HCT116 (cell line): ENCODE data around the gene LIMS2. TPM values are rescaled to one million over a fixed set of nuclear protein-coding genes. Genes with fewer than 3 reads are reported as not detected.

ENCODE experiments used
- ATAC-seq: fragments of 200-7000 bp; cut with Tn5 transposase; 2 replicates; pipeline ENCODE4 v1.9.1; 2020; ENCODE audit warnings: mild to moderate bottlenecking, moderate library complexity
- BruUV-seq: library from RNA; stranded (reverse); fragments of 400-500 nt; replicated peaks from 2 replicates; lab custom pipeline; 2021; lab: Mats Ljungman, UMichigan
- CTCF ChIA-PET: fragments of 300-600 bp; sonication (Branson Sonifier 250); formaldehyde crosslinking; loops from one replicate; lab custom pipeline; 2021; ENCODE audit warnings: antibody characterized with exemption; lab: Charles Lee
- POLR2A ChIA-PET: fragments of 300-600, 350-600 bp; sonication (Branson Sonifier 250); formaldehyde crosslinking; loops from one replicate; lab custom pipeline; 2021; ENCODE audit warnings: antibody characterized with exemption; lab: Charles Lee
- RAD21 ChIA-PET, 2 experiments: fragments of 300-600 bp; sonication (Branson Sonifier 250); formaldehyde crosslinking; loops; one replicate each; lab custom pipeline; 2023; ENCODE audit warnings: low total read pairs in 2 of 2; ENCODE audit not compliant: uncharacterized antibody in 2 of 2, unreplicated experiment in 2 of 2, low non-redundant PET in 1 of 2; lab: Charles Lee
- DNase-seq: peaks from one replicate; pipeline ENCODE4 v3.0.0-alpha.2; 2010; ENCODE audit warnings: low read depth, low spot score
- H2AFZ ChIP-seq: fragments of 200-600 bp; shearing (Covaris generic), sonication (generic); 2 replicates; pipeline ENCODE4 v1.6.1; 2017; ENCODE audit warnings: low read depth, mixed run types, mixed read lengths, antibody characterized with exemption, low read length; ENCODE audit not compliant: poor library complexity, severe bottlenecking
- H3K27ac ChIP-seq: 2 replicates; pipeline ENCODE4 v1.5.1; 2012; ENCODE audit warnings: low read depth, low read length
- H3K27me3 ChIP-seq: fragments of 200-600 bp; sonication (generic); 2 replicates; pipeline ENCODE4 v1.6.1; 2016; ENCODE audit warnings: mixed run types, low read length, mixed read lengths; ENCODE audit not compliant: insufficient read depth
- H3K36me3 ChIP-seq, 2 experiments: fragments of 200-500 bp in 1 of 2; fragments of 200-600 bp in 1 of 2; sonication (Bioruptor generic) in 1 of 2; sonication (generic) in 1 of 2; 2 replicates each; pipeline versions ENCODE4 v1.5.1 to v1.6.1; 2014 to 2016; ENCODE audit warnings: low read length in 2 of 2, inconsistent platforms in 1 of 2, mixed read lengths in 1 of 2, mixed run types in 1 of 2; ENCODE audit not compliant: insufficient read depth in 2 of 2, control insufficient read depth in 1 of 2
- H3K4me1 ChIP-seq, 2 experiments: fragments of 200-600 bp in 1 of 2; sonication (generic) in 1 of 2; 2 replicates each; pipeline versions ENCODE4 v1.5.1 to v1.6.1; 2012 to 2017; ENCODE audit warnings: low read length in 2 of 2, inconsistent platforms in 1 of 2, mild to moderate bottlenecking in 1 of 2, mixed read lengths in 1 of 2, mixed run types in 1 of 2, moderate library complexity in 1 of 2; ENCODE audit not compliant: insufficient read depth in 2 of 2, control insufficient read depth in 1 of 2
- H3K4me2 ChIP-seq: fragments of 200-600 bp; sonication (generic); 2 replicates; pipeline ENCODE4 v1.6.1; 2017; ENCODE audit warnings: mixed run types, low read length, mixed read lengths
- H3K4me3 ChIP-seq, 2 experiments: fragments of 200-600 bp in 1 of 2; sonication (generic) in 1 of 2; replicated peaks in 1 of 2; 2 replicates each; pipeline ENCODE4 v1.5.1; 2011 to 2016; ENCODE audit warnings: low read length in 2 of 2, control low read depth in 1 of 2, low read depth in 1 of 2, mild to moderate bottlenecking in 1 of 2, mixed read lengths in 1 of 2, mixed run types in 1 of 2
- H3K79me2 ChIP-seq: fragments of 200-600 bp; sonication (generic); 2 replicates; pipeline ENCODE4 v1.6.1; 2017; ENCODE audit warnings: mild to moderate bottlenecking, mixed run types, low read length, moderate library complexity, mixed read lengths; ENCODE audit not compliant: insufficient read depth
- H3K9ac ChIP-seq: fragments of 200-600 bp; sonication (generic); 2 replicates; pipeline ENCODE4 v1.6.1; 2016; ENCODE audit warnings: low read length, mixed read lengths
- H3K9me2 ChIP-seq: fragments of 200-600 bp; sonication (generic), shearing (Covaris generic); 2 replicates; pipeline ENCODE4 v1.6.1; 2017; ENCODE audit warnings: mixed run types, mild to moderate bottlenecking, moderate library complexity; ENCODE audit not compliant: insufficient read depth
- H3K9me3 ChIP-seq, 2 experiments: fragments of 200-500 bp in 1 of 2; fragments of 200-600 bp in 1 of 2; sonication (Bioruptor generic) in 1 of 2; sonication (generic) in 1 of 2; 2 replicates each; pipeline ENCODE4 v1.6.1; 2014 to 2017; ENCODE audit warnings: low read length in 2 of 2, mixed read lengths in 2 of 2, inconsistent platforms in 1 of 2, low read depth in 1 of 2, mild to moderate bottlenecking in 1 of 2, mixed run types in 1 of 2, moderate library complexity in 1 of 2; ENCODE audit not compliant: control insufficient read depth in 1 of 2, insufficient read depth in 1 of 2
- H4K20me1 ChIP-seq: fragments of 200-600 bp; sonication (generic), shearing (Covaris generic); 2 replicates; pipeline ENCODE4 v1.6.1; 2017; ENCODE audit warnings: mixed run types, mild to moderate bottlenecking, moderate library complexity; ENCODE audit not compliant: insufficient read depth
- CBX3 ChIP-seq: IDR thresholded peaks from 2 replicates; pipeline ENCODE4 v1.6.1; 2012; ENCODE audit warnings: low read depth
- ELF1 ChIP-seq: IDR thresholded peaks from 2 replicates; pipeline ENCODE4 v1.6.1; 2012; ENCODE audit warnings: low read depth, borderline replicate concordance
- EZH2 ChIP-seq: fragments of 200-600 bp; sonication (generic); IDR thresholded peaks from 2 replicates; pipeline ENCODE4 v1.6.1; 2017; ENCODE audit warnings: antibody characterized with exemption, mixed run types
- EZH2phosphoT487 ChIP-seq: fragments of 200-600 bp; IDR thresholded peaks from 2 replicates; pipeline ENCODE4 v1.6.1; 2018; ENCODE audit warnings: antibody characterized with exemption, borderline replicate concordance
- FOSL1 ChIP-seq: IDR thresholded peaks from 2 replicates; pipeline ENCODE4 v1.6.1; 2012; ENCODE audit warnings: low read depth
- JUND ChIP-seq: IDR thresholded peaks from 2 replicates; pipeline ENCODE4 v1.6.1; 2012
- POLR2A ChIP-seq: IDR thresholded peaks from 2 replicates; pipeline ENCODE4 v1.7.0; 2011; ENCODE audit warnings: borderline replicate concordance; ENCODE audit not compliant: insufficient read depth, insufficient read length; ENCODE audit errors: extremely low read depth
- POLR2AphosphoS5 ChIP-seq: IDR thresholded peaks from 2 replicates; pipeline ENCODE4 v1.6.1; 2011; ENCODE audit warnings: mild to moderate bottlenecking, low read depth, low read length, moderate library complexity
- SRF ChIP-seq: IDR thresholded peaks from 2 replicates; pipeline ENCODE4 v1.6.1; 2012; ENCODE audit warnings: low read depth
- YY1 ChIP-seq: IDR thresholded peaks from 2 replicates; pipeline ENCODE4 v1.6.1; 2011; ENCODE audit warnings: low read length, low read depth, moderate library complexity, mild to moderate bottlenecking; ENCODE audit not compliant: insufficient replicate concordance; ENCODE audit errors: extremely low read depth
- ZNF274 ChIP-seq: fragments of 200-500 bp; sonication (Bioruptor generic); IDR thresholded peaks from 2 replicates; pipeline ENCODE4 v1.6.1; 2014; ENCODE audit warnings: mild to moderate bottlenecking, low read depth, low read length, inconsistent platforms
- intact Hi-C: fragments of 100-400 bp; cut with micrococcal nuclease; formaldehyde crosslinking; loops from 2 replicates; pipeline ENCODE4 v1.10.0; 2022
- total RNA-seq: library from RNA; stranded (reverse); gene quantifications from one replicate; pipeline ENCODE4 v1.2.1, GENCODE V29; 2021; ENCODE audit not compliant: unreplicated experiment
- TF ChIP-seq, protein P1 (sequence below), 3 experiments: fragments of 200-600 bp in 1 of 3; sonication (generic) in 1 of 3; IDR thresholded peaks in 2 of 3; conservative IDR thresholded peaks in 1 of 3; 2 replicates each; pipeline ENCODE4 v1.5.1; 2012 to 2017; ENCODE audit warnings: low read depth in 2 of 3, low read length in 2 of 3, antibody characterized with exemption in 1 of 3, borderline replicate concordance in 1 of 3, control low read depth in 1 of 3, mild to moderate bottlenecking in 1 of 3, mixed read lengths in 1 of 3, mixed run types in 1 of 3, moderate library complexity in 1 of 3; ENCODE audit not compliant: insufficient read depth in 1 of 3
- TF ChIP-seq, protein P2 (sequence below): IDR thresholded peaks from 2 replicates; pipeline ENCODE4 v1.6.1; 2012
- TF ChIP-seq, protein P3 (sequence below): IDR thresholded peaks from 2 replicates; pipeline ENCODE4 v1.6.1; 2012

LIMS2 gene
- total RNA-seq, 1 experiment from 2014 or later, result 3.7 TPM

DNA sequence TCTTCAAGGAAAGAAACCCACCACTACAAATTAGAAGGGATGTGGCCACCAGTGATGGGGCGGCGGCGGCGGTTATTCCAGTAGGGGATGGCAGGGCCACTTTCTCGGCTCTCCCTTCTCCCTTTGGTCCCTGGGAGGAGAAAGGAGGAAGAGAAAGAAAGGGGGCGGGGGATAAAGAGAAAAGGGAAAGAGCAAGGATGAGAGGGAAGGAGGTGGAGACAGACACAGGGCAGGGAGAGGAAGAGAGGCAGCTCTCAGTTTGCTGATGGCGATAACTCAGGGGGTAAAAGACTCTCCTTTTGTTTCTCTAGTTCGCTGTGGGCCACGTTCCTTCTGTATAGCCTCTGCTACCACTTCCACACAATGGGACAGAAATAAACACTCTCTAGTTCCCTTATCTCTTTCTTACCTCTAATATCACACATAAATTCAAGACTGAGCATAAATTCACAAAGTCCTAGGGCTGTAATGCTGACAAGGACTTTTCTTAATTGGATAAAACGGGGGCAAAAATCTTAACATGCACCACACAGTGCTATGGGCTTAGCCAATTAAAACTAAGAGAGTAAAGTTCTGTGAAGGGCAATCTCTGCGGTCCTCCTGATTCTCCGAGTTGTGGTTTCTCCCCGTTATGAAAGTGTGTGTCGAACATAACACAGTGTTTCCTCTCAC is 40.6 kb upstream of the LIMS2 start:
- Histone ChIP-seq H3K4me1 (no peaks in the 10 kb centered on the region), H3K9ac (no peak overlapping the region), H4K20me1 (no peaks in the 10 kb centered on the region), H2AFZ (no peak overlapping the region), H3K4me2 (no peak overlapping the region), H3K9me3 (no peaks in the 10 kb centered on the region), H3K36me3 (peaks cover 21 to 23% of the 10 kb centered on the region in 2 experiments; a peak in 3 of 4 replicates), H3K9me2 (no peaks in the 10 kb centered on the region), H3K27ac (no peak overlapping the region), H3K4me3 (no peak overlapping the region), H3K27me3 (no peaks in the 10 kb centered on the region), H3K79me2 (no peaks in the 10 kb centered on the region)
- intact Hi-C loops, result no loop called here
- BruUV-seq, result no TSS peak
- no peak for TF ChIP-seq POLR2A
- no peak for TF ChIP-seq EZH2
- TF ChIP-seq, protein P1, sequence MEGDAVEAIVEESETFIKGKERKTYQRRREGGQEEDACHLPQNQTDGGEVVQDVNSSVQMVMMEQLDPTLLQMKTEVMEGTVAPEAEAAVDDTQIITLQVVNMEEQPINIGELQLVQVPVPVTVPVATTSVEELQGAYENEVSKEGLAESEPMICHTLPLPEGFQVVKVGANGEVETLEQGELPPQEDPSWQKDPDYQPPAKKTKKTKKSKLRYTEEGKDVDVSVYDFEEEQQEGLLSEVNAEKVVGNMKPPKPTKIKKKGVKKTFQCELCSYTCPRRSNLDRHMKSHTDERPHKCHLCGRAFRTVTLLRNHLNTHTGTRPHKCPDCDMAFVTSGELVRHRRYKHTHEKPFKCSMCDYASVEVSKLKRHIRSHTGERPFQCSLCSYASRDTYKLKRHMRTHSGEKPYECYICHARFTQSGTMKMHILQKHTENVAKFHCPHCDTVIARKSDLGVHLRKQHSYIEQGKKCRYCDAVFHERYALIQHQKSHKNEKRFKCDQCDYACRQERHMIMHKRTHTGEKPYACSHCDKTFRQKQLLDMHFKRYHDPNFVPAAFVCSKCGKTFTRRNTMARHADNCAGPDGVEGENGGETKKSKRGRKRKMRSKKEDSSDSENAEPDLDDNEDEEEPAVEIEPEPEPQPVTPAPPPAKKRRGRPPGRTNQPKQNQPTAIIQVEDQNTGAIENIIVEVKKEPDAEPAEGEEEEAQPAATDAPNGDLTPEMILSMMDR (IDR thresholded peaks at IDR 0.05 in 2 of 3, conservative IDR thresholded peaks at IDR 0.05 in 1 of 3; ENCODE audit: borderline replicate concordance in 1 of 3, insufficient read depth in 1 of 3, low read depth in 2 of 3, low read length in 2 of 3), result no peak
- no peak for TF ChIP-seq YY1
- RAD21 ChIA-PET, result no interaction called here
- CTCF ChIA-PET, result no interaction called here
- POLR2A ChIA-PET, result no interaction called here
- DNase-seq (no peak), ATAC-seq (no peak)

DNA sequence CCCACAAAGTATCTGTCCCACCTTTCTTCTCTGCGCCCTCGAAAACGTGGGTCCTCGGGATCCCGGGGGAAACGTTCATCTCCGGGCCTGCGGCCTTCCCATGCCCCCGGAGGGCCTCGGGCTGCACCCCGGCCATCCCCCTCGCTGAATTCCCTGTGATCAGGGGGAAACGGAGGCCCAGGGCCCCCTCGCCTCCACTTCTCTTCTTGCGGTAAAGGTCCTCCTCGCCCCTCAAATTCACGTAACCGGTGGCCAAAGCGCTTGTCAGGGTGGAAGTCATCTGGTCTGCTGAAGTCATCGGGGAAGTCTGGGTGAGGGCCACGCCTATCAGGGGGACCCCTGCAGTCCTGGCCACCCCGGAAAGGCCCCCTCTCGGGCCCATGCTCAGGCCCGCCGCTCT is 38.2 kb upstream of the LIMS2 start:
- no peak overlapping the region for H3K4me3 ChIP-seq
- no peak overlapping the region for H3K9ac ChIP-seq
- no peak for TF ChIP-seq POLR2A
- TF ChIP-seq ZNF274, result no peak
- no peak for TF ChIP-seq EZH2phosphoT487
- no peak for TF ChIP-seq POLR2AphosphoS5
- no peak for TF ChIP-seq CBX3
- TF ChIP-seq EZH2, result no peak
- TF ChIP-seq JUND, result no peak
- TF ChIP-seq, protein P2, sequence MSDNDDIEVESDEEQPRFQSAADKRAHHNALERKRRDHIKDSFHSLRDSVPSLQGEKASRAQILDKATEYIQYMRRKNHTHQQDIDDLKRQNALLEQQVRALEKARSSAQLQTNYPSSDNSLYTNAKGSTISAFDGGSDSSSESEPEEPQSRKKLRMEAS, result no peak
- no peak for TF ChIP-seq SRF
- no peak for TF ChIP-seq FOSL1
- TF ChIP-seq, protein P1 (IDR thresholded peaks at IDR 0.05 in 2 of 3, conservative IDR thresholded peaks at IDR 0.05 in 1 of 3; ENCODE audit: borderline replicate concordance in 1 of 3, insufficient read depth in 1 of 3, low read depth in 2 of 3, low read length in 2 of 3), result no peak
- TF ChIP-seq ELF1, result no peak
- TF ChIP-seq, protein P3, sequence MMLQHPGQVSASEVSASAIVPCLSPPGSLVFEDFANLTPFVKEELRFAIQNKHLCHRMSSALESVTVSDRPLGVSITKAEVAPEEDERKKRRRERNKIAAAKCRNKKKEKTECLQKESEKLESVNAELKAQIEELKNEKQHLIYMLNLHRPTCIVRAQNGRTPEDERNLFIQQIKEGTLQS, result no peak
- TF ChIP-seq, all 23 proteins: peak for 0
- no peaks in the 10 kb centered on the region for H3K4me1 ChIP-seq
- no peaks in the 10 kb centered on the region for H3K27me3 ChIP-seq
- RAD21 ChIA-PET, result no interaction called here
- H4K20me1 ChIP-seq, result no peaks in the 10 kb centered on the region
- DNase-seq, result no peak
- CTCF ChIA-PET, result no interaction called here
- H2AFZ ChIP-seq, result no peak overlapping the region
- intact Hi-C loops, result no loop called here
- H3K36me3 ChIP-seq, result peaks cover 16 to 20% of the 10 kb centered on the region in 2 experiments; a peak in 3 of 4 replicates
- no peaks in the 10 kb centered on the region for H3K9me2 ChIP-seq
- no peak for ATAC-seq
- no peaks in the 10 kb centered on the region for H3K9me3 ChIP-seq
- no peaks in the 10 kb centered on the region for H3K79me2 ChIP-seq
- no peak overlapping the region for H3K27ac ChIP-seq
- BruUV-seq, result no TSS peak
- H3K4me2 ChIP-seq, result no peak overlapping the region
- POLR2A ChIA-PET, result no interaction called here
